ENCODE measurements around the gene TGDS. TPM values are rescaled to one million over a fixed set of nuclear protein-coding genes. Genes with fewer than 3 reads are reported as not detected.

The TGDS gene
- total RNA-seq, 1 donor from 2014 or later, result 15.5 TPM

DNA sequence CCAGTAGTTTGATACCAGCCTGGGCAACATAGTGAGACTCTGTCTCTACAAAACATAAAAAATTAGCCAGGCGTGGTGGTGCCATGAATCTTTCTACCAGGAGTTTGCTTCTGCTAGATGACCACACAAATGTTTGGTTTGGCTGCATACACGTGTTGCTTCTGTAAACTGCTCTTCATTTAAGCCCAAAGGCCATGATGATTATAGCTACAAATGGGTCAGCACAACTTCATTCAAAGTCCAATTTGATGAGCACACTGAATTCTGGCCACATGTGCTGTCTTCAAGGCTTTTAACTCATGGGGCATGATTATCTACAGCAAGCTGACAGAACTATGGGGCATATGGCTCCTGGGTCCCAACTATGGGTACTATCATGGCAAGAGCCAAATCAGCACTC lies 70.2 kb downstream of the TGDS start:
- Histone ChIP-seq H3K27me3 (ENCODE audit: control insufficient read depth, insufficient read depth, low read length) (no peaks in the 10 kb centered on the region), H3K36me3 (ENCODE audit: control insufficient read depth, insufficient read depth, low read length) (no peaks in the 10 kb centered on the region), H3K4me3 (ENCODE audit: low read depth, low read length) (no peak overlapping the region)
- TF ChIP-seq, protein P1, sequence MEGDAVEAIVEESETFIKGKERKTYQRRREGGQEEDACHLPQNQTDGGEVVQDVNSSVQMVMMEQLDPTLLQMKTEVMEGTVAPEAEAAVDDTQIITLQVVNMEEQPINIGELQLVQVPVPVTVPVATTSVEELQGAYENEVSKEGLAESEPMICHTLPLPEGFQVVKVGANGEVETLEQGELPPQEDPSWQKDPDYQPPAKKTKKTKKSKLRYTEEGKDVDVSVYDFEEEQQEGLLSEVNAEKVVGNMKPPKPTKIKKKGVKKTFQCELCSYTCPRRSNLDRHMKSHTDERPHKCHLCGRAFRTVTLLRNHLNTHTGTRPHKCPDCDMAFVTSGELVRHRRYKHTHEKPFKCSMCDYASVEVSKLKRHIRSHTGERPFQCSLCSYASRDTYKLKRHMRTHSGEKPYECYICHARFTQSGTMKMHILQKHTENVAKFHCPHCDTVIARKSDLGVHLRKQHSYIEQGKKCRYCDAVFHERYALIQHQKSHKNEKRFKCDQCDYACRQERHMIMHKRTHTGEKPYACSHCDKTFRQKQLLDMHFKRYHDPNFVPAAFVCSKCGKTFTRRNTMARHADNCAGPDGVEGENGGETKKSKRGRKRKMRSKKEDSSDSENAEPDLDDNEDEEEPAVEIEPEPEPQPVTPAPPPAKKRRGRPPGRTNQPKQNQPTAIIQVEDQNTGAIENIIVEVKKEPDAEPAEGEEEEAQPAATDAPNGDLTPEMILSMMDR (IDR thresholded peaks at IDR 0.05; ENCODE audit: insufficient read depth, low read length, severe bottlenecking), result no peak
- no peak for FAIRE-seq
- DNase-seq (ENCODE audit: low read depth), result no peak

DNA sequence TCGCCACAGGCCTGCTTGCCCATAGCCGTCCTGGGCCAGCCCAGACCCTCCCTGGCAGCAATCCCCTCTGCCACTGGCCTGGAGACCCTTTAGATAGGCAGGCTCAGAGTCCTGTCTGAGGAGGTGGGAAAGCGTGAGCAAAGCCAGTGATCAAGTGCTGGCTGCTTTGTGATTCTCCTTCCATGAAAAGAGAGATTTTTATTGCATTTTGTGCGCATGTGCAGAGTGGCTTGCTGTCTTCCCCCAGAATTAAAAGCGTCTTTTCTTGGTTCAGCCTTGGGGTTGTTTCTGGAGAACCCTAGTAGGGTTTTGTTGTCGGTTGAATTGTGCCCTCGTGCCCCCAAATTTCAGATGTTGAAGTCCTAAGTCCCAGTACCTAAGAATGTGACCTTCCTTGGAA lies 71.5 kb downstream of the TGDS start:
- TF ChIP-seq, protein P1 (IDR thresholded peaks at IDR 0.05; ENCODE audit: insufficient read depth, low read length, severe bottlenecking), result no peak
- H3K27me3 ChIP-seq (ENCODE audit: control insufficient read depth, insufficient read depth, low read length), result no peaks in the 10 kb centered on the region
- no peak overlapping the region for H3K4me3 ChIP-seq (ENCODE audit: low read depth, low read length)
- DNase-seq (ENCODE audit: low read depth) (no peak), FAIRE-seq (no peak)
- no peaks in the 10 kb centered on the region for H3K36me3 ChIP-seq (ENCODE audit: control insufficient read depth, insufficient read depth, low read length)

Other genes starting within 250 kb of the TGDS start
- under 0.01 TPM in 1 of 2 replicates, not detected in the other for gene DCT, start 116.5 kb downstream of the TGDS start, total RNA-seq
- gene GPR180, start 5.7 kb upstream of the TGDS start, total RNA-seq, result 8.8 and 12.4 TPM in 2 replicates
- 1.1 and 3.1 TPM in 2 replicates for gene SOX21, start 116.4 kb upstream of the TGDS start, total RNA-seq